HS-5 (cell line): Measurements from ENCODE around the gene CA5A.
"Not testable (repeated sequence)": the region's sequence is repeated elsewhere in the genome, so short reads cannot be mapped to it uniquely, and the experiment has no call there.

Source experiments
- DNase-seq: peaks from one replicate; pipeline ENCODE4 v3.0.0-alpha.2; 2012; ENCODE audit warnings: low read depth

CA5A gene

DNA sequence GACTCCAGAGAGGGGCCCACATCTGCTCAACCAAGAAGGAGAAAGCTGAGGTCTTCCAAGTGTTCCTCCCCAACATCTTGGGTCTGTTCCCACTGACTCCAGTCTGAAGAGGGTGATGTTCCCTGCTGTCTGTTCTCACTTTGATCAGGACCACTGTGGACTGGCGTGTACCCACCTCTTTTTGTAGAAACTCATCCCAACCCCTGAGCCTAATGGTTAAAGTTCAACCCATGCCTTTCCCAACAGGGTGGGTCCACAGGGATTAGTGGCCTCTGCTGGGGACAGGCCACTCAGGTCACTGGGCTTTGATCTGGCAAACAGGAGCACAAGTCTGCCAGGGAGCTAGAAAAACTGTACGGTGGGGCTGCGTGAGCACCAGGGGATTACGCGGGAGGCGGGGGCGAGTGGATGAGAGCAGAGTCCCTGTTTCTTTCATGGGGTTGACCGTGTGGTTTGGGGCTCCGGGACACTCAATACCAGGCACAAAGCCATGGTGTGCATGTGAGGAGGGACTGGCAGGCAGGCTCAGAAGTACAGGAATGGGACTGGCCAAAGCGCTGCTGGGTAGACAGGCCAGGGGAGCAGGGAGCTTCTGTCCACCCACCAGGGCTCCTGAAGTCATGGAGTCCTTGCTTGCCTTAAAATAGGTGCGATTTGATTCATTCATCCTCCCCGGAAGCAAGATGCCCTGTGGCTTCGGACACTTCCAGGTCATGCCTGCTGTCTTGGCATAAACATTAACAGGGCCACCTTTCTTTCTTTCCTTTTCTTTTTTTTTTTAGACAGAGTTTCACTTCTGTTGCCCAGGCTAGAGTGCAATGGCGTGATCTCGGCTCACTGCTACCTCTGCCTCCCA lies at the start of gene CA5A:
Gene CA5A (minus strand): TSS at position 155 of the 856 bp plus-strand sequence. CDS start 79 bp downstream, at position 76.
- DNase-seq: no peak

DNA sequence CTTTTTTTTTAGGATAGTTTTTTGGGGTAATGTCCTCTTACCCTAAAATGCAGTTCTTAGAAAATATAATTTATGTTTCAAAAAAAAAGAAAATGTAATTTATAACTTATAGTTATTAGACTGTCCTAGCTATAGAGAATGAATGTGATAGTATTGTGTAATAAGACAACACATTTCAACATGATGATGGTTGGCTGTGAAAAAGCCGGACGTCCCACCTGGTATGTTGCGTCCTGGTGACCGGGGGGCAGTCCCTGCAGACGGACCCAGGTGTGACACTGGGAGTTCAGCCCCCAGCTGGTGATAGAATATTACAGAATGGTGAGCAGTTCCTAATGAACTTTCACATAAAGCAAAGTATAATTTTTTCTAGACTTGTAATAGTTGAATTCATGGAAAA lies 49.2 kb upstream of the CA5A start:
- DNase-seq: not testable (repeated sequence)

DNA sequence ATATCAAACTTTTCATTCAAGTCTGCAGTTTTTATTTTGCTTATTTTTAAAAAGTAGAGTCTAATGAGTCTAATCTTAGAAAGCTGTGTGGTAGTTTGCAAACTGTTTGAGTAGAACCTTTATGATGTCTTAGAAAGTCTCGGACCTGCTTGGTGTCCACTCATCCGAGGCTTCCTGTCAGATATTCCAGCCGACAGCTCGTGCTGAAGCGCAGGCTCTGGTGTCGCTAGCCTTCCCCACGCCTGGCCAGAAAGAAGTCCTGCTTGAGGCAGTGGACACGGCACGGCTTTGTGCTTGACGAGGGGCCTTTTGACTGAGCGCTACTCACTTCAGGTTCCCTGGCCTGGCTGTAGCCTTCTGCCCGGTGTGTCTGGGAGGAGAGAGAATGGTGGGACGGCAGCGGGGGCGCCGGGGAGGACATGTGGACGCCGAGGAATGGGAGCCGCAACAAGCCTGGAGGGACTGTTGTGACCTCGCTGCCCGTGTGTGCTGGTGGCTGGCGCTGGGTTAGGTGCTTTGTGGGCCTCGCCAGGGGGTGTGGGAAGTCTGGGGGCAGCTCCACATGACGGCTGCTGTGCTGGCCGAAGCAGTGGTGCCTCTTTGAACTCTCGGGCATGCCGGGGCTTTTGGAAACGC lies 48.4 kb upstream of the CA5A start:
- no peak for DNase-seq

DNA sequence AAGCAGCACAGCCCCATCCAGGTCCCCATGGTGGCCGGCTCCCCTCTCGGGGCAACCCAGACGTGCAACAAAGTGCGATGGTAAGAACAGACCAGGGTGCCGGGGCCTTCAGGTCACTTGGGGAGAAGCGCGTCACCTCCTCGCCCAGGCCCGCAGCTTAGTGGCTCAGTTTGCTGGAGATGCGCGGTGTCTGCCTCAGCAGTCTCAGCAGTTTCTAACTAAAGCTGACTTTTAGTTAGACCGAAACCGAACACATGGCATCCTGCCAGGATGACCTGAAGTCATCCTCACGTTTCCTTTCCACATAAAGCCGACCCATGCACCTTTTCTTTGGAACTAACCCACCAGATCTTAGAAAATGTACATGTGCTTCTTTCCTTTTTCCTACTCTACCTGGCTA lies 47.9 kb upstream of the CA5A start:
- DNase-seq: not testable (repeated sequence)

DNA sequence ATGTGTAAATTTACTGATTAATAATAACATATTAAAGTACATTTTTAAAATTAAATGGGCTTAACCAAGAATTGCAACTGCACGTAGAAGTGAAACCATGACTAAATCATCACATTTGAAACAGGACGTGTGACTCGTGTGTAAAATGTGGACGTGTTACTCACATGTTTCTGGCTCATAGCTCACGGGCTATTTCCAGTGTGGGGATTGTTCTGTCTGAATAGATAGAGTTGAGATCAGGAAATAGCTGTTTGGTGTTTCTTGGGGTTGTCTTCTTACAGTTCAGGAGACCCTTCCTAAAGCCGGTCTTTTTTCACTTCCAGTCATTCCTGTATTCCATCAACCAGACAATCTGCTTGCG lies 47.4 kb upstream of the CA5A start:
- DNase-seq: not testable (repeated sequence)

DNA sequence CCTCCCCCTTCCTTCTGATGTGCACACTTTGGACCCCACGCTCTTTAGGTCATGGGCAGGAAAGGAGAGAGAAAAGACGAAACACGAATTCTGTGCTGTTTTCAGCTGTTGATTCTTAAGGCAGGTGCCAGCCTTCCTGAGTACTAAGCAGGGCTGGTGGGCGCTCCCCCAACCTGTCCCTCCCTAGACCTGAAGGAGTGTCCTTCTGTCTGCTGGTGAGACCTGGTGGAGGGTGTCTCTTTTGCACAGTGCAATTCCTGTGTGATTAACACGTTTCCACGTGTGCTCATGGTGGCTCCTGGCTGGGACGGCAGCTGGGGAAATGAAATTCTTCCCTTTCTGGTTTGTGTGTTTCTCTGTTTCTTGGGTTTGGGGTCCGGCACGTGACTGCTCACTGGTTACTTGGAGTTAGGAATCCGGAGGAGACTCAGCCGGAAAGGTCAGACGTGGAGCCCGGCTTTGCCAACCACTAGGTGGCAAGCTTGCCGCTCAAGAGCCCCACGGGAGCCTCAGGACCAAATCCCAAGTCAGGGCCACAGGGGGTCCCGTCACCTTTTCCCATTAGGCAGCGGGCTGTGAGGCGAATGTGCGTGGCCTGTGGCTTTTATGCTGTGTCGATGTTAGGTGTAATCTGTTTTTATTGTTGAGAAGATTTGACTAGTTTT lies 46.9 kb upstream of the CA5A start:
- DNase-seq: not testable (repeated sequence)

DNA sequence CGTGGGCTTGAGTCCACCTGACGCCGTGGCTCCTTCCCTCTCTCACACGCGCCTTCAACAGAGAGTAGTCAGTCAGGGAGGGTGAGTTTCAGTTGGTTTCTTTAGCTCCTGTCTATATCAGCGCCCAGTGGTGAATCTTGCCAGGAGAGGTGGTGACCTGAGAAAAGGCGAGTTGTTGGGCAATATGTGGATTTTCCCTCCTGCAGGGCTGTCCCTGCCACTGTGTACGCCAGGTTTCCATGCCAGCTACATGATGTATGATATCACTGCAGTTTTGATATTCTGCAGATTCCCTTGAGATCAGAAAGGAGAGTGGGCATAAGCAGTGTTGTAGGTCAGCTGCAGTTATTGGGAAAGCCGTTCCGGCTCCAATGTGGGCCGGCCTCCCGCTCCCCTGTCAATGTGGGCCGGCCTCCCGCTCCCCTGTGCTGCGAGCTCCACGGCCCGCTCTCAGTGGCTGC lies 46.3 kb upstream of the CA5A start:
- DNase-seq: no peak

DNA sequence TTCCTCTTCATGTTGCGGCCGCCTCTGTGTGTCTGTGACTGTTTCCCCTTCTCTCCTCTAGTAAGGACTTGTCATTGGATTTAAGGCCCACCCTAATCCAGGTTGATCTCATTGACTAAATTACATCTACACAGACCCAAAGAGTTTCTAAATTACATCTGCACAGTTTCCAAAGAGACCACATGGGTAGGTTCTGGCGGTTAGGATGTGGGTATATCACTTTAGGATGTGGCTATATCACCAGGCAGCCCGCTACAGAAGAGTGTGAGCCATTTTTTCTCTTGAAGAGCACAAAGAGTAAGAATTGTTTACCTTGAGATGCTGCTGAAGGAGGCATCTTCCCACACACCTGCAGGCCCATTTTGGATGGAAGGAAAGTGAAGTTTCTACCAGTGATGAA lies 45.0 kb upstream of the CA5A start:
- not testable (repeated sequence) for DNase-seq

DNA sequence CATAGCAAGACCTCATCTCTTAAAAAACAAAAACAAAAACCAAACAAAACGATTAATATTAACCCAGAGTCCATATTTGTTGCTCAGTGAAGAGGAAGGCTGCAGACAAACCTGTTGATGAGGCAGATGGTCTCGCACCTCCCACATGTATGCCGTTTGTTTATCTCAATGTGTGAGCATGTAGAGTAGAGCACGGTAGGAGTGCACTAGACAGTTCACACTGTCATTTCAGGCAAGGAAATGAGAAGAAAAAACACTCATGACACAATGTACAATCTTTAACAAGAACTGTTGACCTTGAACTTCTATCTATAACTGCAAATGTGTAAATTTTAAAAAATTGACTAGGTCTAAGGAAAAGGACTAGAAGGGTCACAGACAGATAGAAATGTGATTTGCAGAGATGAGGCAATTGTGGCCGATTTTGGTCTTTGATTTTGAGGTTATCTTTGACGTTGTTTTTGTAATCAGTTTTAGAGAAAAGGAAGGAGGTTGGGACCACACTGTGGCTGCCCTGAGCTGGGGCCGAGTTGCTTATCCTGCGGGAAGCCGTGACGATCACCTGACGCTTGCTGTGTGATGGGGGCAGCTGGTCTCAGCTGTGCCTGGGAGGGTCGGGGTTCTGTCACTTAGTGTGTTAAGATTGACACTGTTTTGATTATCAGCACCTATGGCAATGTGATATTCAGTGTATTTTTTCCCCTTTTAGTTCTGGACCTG lies 43.7 kb upstream of the CA5A start:
- DNase-seq: not testable (repeated sequence)

DNA sequence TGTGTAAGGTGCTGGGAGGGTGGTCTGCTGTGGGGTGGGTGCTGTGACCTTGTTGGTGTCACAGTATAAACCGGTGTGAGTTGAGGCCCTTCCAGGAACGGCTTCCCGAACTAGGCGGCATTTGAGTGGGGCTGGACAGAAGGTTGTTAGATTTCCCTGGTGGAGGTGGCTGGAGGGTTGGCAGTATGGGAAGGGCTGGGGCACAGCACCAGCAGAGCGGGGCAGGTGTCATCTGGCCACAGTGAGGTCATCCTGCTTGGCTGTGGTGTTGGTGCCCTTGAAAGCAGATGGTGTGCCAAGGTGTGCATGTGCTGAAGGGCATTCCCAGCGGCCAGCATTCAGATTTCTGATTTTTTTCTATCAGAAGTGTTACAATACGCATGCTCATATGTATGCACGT lies 43.0 kb upstream of the CA5A start:
- no peak for DNase-seq

DNA sequence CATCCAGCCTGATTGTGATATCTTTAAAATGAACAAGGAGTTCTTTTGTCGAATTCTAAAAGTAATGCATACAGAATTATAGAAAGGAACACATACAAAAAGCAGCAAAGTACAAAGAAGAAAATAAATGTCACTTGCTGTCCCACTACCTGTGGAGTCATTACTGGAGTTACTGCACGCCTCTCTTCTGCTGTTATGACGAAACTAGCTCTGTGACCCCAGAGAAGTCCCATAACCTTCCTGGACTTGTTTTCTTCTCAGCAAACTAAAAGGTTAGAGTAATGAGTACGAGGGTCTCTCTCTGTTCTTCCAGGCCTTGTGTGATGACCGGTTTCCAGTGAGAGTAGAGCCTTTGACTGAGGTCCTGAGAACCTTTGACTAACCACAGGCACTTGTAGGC lies 41.8 kb upstream of the CA5A start:
- DNase-seq: no peak

DNA sequence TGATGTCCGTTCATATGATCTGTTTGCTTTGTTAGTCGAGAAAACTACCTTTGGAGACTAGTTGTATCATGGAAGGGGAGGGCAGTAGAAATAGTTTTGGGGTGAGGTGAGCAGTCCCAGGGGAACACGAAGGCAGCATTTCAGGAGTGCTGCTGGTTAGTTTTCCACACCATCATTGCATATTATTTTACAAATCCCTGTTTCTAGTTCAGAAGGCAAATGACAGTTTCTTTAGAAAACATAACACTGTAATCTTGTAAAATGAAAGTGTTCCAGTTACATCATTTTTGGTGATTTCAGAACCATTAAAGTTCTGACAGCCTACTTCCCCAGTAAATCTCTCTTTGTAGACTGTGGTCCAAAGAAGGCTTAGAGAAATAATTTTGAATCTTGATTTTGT lies 40.3 kb upstream of the CA5A start:
- no peak for DNase-seq

DNA sequence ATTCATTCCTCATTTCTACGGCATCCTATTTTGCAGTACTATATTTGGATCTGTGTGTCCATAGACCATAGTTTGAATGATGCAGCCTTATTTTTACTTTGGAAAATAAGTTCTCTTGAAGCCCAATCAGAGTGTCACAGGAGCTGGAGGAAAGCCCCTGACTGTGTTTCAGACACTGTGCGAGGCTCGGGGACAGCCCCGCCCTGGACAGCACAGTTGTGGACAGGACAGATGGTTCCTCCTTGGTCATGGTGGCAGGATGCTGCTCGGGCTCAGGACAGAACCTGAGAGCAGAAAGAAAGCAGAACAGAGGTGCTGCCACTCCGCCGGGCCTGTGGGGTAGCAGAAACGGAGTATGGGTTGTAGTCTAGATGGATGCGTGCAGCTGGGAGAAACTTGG lies 37.8 kb upstream of the CA5A start:
- no peak for DNase-seq

DNA sequence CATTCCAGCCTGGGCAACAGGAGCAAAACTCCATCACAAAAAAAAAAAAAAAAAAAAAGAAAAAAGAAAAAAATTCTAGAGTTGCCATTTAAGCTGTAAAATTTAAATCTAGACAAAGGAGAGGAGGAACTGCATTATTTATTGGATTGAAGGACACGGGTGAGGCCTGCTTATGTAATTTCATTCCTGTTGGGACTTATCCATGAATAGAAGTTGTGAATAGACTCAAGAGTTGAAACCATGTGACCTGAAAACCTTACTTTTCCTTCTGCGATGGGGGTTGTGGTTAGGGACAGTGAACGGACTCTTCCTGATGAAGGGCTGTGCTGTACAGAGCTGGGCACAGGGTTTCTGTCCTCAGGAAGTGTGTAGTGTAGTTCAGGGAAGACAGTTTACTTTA lies 37.4 kb upstream of the CA5A start:
- DNase-seq: no peak

DNA sequence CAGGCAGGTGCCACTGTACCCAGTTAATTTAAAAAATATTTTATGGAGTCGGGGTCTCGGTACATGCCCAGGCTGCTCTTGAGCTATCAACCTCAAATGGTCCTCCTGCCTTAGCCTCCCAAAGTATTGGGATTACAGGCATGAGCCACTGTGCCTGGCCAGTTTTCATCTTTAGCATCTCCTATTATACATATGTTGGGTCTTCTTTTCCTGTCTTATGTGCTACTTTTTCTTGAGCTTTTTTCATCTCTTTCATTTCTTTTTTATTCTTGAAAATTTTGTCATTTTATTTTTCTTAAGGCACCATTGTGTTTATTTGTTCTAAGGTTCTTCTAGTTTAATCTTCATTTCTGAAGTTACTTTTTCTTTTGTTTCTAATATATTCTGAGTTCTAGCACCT lies 35.6 kb upstream of the CA5A start:
- no peak for DNase-seq

DNA sequence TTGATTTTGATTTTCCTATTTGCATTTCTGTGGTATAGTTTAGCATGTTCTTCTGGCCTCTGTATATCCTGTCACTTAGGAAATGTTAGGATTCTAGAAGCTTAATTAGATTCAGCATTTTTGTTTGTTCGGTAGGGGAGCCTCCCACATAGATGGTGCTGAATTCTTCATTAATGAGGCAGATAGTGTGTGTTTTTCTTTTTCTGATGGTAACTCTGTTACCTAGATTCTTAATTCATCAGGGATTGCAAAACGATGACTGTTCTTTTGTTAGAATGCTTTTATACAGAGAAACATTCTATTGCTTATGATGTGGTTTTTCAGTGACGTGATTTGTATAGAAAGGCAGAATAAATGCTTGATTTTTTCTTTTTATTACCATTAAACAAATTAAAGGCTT lies 33.9 kb upstream of the CA5A start:
- DNase-seq: no peak

DNA sequence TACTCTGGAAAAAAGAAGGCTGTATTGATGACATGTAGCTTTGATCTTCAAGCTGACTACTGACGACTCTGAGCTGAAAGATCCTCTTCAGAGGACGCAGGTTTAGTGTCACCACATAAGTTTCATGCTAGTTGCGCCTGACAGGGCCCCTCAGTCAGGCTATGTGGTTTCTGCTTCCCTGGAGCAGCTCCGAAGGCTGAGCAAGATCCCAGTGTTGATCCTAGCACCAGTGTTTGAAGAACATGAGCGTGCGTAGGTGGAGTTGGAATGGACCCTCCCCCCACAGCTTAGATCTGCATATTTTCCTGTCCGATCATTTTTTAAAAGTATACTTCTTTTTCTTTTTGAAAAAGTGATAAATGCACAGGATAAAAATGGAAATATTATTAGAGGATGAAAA lies 32.2 kb upstream of the CA5A start:
- DNase-seq: no peak

DNA sequence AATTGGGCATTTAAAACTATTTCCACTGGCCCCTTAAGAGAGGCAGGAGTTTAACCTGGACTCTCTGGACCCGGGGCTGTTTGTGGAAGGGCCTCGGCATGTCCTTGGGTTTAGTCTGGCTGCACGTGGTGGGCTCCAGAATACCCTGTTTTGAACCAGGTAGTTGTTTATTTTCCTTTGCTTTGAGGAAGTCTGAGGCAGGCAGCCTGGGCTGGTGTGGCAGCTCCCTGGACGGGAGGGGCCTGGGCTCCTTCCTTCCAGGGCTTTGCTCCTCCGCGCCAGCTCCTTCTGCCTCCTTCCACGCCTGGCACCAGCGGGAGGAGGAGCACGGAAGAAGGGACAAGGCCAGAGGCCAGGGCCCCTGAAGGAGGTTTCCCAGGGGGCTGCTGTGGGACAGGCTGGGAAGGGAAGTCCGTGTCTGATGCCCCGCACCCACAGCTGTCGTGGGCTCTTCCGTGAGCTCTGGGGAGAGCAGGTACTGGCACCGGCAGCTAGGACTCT lies 30.4 kb upstream of the CA5A start:
- no peak for DNase-seq

DNA sequence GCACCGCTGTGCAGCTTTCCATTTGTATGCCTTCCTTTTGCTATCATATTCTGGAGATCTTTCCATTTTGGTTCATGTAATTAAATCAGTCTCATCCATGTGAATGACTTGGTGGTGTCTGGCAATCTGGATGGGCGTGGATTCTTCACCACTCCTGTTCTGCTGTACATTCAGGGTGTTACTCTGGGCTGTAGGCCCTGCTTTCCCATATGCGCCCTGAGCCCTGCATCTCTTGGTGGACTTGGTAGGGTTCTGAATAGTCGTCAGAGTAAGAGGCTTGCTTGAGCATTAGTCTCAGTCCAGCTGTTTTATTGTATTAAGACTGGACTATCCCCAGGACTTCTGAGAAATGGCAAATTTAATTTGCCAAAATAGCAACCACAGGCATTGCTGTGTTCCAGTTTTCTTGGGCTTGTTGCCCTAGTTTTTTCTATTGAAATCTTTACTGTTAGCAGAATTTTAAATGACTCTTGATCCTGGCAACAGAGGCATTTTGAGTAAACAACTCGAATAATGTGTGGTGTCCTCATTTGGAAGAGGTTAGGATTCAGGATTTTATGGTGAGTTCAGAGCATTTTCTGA lies 29.8 kb upstream of the CA5A start:
- DNase-seq: no peak

DNA sequence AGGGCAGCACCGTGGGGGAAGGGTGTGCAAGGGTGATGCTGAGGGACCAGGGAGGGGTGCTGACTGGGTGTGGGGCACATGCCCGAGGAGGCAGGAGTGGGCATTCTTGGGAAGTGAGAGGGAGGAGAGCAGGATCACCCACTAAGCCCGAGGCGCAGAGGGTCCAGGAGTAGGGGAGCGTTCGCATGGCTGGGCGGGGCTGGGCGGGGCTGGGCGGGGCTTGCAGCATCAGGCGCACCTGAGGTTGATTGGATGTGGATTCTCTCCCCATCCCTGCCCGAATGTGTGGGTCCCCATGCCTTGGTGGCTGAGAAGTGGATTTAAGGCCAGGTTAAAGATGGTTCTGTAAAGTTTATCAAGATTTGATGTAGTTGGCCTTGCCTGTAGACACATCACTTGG lies 29.1 kb upstream of the CA5A start:
- DNase-seq: no peak

DNA sequence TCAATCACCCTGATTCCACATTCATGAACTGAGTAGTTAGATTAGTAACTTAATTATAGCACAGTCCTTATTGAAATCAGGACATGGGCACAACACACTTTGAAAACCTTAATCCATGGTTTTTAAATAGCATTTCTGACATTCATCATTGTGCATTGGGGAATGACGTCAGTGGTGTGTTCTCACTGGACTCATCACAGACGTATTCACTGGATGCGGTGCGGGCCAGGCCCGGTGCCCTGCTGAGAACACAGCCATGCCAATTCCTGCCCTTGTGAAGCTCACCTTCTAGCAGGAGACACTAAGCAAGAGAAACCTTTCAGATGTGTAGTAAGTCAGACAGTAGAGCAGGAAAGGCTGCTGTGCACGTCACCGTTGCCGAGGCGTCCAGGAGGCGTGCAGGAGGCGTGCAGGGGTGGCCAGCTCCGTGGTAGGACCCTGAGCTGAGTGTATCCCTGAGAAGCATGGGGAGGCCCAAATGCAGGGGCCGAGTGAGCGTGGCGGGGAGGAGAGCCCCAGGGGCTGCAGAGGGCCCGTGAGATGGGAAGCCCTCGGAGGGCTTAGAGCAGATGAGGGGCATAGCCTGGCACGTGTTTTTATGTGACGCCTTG lies 27.8 kb upstream of the CA5A start:
- no peak for DNase-seq
